ENCODE data around the gene FCMR.
"Not testable (repeated sequence)": the region's sequence is repeated elsewhere in the genome, so short reads cannot be mapped to it uniquely, and the experiment has no call there.

The FCMR gene

DNA sequence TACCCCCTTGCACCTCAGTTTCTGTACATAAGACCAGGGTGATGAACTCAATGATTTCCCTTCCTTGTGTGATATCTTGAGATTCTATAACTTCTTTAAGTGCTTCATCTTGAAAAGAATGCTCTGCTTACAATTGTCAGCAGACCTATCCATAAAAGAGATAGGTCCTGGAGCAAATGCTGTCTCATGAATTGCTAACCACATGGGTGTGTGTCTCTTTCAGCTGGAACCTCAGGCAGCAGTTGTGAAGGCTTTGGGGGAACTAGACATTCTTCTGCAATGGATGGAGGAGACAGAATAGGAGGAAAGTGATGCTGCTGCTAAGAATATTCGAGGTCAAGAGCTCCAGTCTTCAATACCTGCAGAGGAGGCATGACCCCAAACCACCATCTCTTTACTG lies 53.5 kb downstream of the FCMR start:
- DNase-seq: no peak

GRCh38 chr1:206867716-206868115 lies 54.0 kb downstream of the FCMR start:
- DNase-seq: no peak

- no peak for DNase-seq
Observed at GRCh38 chr1:206867239-206867638, 54.5 kb downstream of the FCMR start.

DNA sequence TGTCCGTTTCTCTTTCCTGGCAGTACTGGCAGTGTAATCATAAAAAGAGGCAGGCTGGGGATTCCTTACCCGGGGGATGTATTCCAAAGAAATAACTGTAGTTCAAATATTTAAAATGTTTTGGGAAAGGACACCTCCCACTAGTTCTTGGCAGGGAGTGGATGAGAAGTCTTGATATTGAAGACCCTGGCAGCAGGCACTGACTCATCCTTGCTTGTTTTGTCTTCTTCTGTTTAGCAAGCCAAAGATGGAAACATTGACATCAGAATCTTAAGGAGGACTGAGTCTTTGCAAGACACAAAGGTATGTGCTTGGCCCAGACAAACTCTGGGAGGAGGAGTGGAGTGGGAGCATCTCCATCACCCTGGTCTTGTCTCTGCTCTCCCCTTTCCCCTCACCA lies 55.7 kb downstream of the FCMR start:
- DNase-seq: no peak

DNA sequence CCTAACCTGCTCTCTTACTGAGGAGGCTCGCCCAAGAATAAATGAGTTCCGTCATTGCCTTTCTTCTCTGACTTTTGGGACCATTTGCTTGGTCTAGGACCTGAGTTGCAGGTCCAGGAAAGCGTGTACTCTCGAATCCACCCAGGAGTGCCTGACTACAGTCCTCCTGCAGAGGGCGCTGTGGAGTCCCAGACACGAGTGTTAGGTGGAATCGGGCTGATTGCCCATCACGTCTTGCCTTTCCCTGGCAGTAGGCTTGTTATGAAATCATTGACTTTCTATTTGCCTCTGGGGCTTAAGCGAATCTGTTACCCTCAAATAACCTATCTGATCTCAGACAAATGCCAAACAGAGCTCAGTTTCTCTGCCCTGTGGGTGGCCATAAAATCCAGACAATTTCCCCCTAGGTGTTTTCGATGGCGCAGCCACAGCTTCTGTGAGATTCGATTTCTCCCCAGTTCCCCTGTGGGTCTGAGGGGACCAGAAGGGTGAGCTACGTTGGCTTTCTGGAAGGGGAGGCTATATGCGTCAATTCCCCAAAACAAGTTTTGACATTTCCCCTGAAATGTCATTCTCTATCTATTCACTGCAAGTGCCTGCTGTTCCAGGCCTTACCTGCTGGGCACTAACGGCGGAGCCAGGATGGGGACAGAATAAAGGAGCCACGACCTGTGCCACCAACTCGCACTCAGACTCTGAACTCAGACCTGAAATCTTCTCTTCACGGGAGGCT lies 56.6 kb downstream of the FCMR start, which contains the start of gene IL20:
Gene IL20 (plus strand): TSS at position 685 of the 733 bp plus-strand sequence. CDS start 230 bp downstream, outside the sequence.
- peak; percentile 78 for DNase-seq

- DNase-seq: no peak
Observed at GRCh38 chr1:206863266-206863665, 58.5 kb downstream of the FCMR start.

GRCh38 chr1:206860165-206860564 lies 61.6 kb downstream of the FCMR start:
- DNase-seq: no peak

DNA sequence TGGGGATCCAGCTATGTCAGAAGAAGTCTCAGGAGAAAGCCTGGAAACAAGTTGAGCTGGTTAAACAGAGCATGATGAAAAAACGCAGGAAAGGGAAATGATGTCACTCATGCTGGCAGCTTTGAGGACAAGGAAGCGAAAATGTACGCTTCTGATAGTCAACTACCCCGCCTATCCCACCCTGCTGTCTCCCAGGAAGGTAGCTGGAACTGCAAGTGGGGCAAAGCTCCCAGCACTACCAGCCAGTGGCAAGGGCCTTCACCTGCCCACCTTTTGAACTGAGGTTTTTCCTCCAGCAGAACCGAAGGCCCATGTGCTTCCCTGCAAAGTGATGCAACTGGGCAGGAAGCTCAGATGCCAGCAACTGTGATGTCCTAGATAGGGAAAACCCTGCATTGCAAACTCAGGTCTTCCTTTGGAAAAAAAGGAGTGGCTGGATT lies 62.6 kb downstream of the FCMR start:
- no peak for DNase-seq

DNA sequence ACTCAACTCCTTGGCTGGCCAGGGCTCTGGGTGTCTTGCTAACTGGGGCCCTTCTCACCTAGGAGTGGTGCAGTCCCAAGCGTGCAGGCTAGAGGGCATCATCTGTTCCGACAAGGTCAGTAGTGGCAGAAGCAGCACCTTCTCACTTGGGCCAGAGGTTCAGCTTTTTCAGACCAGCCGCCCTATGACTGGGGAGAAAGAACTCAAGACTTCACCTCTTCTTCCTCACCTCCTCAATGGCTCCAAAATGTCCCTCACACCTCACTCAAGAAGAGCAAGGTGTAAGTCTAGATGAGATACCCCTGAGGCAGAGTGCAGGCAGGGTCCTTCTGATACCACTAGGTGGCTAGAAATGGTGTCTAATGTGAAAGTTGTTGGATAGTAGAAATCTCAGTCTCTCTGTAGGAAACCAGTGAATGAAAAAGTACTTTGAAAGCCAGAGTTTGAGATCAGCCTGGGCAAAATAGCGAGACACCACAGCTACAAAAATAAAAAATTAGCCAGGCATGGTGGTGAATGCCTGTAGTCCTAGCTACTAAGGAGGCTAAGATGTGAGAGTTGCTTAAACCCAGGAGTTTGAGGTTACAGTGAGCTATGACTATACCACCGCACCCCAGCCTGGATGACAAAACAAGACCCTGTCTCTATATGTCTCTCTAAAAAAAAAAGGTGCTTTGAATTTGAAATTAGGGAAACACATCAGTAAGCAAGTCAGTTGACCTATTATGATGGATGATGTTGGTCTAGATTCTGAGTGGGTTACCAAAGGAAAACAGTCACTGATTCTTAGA lies 64.9 kb downstream of the FCMR start:
- peak; percentile 8 for DNase-seq

DNA sequence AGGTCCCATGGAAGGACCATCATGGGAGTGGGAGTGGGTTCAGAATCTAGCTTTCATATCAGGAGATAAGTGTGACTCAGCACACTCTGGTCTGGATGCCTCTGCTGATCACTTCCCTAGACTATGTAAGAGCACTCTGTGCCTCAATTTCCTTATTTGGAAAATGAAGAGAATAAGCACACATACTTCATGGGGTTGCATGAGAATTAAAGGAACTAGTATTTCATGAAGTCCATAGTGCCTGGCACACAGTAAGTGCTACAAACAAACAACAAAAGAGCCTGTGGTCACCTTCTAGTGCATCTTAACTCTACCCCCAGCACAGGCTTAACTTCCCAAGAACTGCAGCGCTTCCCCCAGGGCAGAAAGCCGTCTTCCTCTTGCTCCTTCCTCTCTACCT lies 65.9 kb downstream of the FCMR start:
- no peak for DNase-seq

DNA sequence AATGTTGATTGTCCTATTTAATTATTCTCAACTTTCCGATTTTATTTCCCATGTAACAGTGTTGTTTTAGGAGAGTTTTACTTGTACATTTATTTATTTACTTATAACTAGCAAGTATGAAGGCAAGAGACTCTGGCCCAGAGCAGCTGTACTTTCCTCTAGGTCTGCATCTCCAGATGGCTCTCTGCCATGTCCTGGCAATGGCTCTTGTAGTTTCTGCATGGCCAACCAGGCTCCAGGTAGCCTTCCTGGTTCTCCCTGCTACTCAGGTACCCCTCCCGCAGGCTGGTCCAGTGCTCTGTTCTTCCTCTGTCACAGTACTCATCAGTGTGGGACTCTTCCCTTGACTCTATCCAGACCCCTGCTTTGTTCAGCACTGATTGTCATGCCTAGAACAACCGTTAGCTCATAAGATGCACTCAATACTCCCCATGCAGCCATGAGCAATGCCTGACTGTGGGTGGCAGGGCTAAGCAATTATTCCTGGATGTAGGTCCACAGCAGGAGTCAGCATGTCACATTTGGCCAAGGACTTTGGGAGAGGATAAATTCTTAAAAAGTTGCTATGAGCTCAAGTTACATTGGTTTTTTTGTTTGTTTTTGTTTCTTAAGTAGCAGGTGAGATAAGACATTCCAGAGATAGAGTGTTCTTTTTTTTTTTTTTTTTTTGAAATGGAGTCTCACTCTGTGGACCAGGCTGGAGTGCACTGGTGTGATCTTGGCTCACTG lies 67.2 kb downstream of the FCMR start:
- DNase-seq: no peak

GRCh38 chr1:206853696-206854095 lies 68.0 kb downstream of the FCMR start:
- DNase-seq: not testable (repeated sequence)
